Measurements from ENCODE around the gene SPOCK1. TPM values are rescaled to one million over a fixed set of nuclear protein-coding genes. Genes with fewer than 3 reads are reported as not detected.

The SPOCK1 gene
- total RNA-seq, 1 experiment from 2014 or later: 9.8 TPM

DNA sequence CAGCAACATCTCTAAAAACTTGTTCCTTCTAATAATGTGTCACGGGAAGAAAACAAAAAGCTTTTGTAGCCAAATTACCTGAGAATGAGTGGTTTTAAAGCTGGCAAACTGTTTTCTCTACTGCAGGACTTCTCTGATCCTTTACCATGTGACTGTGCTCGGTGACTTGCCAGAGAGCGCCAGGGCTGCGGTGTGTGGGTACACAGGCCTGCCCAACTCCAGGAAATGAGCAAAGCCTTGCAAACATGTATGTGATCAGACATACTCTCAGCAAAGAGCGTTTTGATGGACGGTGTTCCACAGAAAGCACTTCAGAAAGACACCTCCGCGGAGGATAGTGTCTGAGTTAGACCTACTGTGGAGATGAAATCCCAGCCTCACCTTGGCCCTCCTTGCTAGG is 157.3 kb downstream of the SPOCK1 start:
- Histone ChIP-seq H4K20me1 (ENCODE audit: low read length) (no peaks in the 10 kb centered on the region), H3K27ac (ENCODE audit: low read length) (no peak overlapping the region), H3K4me3 (ENCODE audit: low read length) (no peak overlapping the region), H3K27me3 (ENCODE audit: low read length) (no peaks in the 10 kb centered on the region), H3K9me3 (ENCODE audit: low read length) (no peaks in the 10 kb centered on the region), H3K9me2 (replicated peaks; ENCODE audit: low read length) (no peaks in the 10 kb centered on the region), H3K9ac (ENCODE audit: low read length) (no peak overlapping the region), H3K4me1 (ENCODE audit: insufficient read depth, low read length) (peaks cover 8% of the 10 kb centered on the region), H3K36me3 (ENCODE audit: low read depth, low read length) (no peaks in the 10 kb centered on the region), H3K79me2 (ENCODE audit: low read length) (no peaks in the 10 kb centered on the region), H3F3A (ENCODE audit: low read length, unreplicated experiment) (no peaks in the 10 kb centered on the region), H2AFZ (ENCODE audit: low read length) (no peak overlapping the region), H3K4me2 (ENCODE audit: low read length) (no peak overlapping the region)
- intact Hi-C loops (cut with micrococcal nuclease): no loop called here
- ChIA-PET CTCF (no interaction called here), POLR2A (ENCODE audit: unreplicated experiment) (no interaction called here)
- no peak for TF ChIP-seq EZH2 (IDR thresholded peaks at IDR 0.05; ENCODE audit: low read length, unreplicated experiment)
- TF ChIP-seq EZH2phosphoT487 (IDR thresholded peaks at IDR 0.05; ENCODE audit: borderline replicate concordance, low read length): no peak
- TF ChIP-seq, protein P1, sequence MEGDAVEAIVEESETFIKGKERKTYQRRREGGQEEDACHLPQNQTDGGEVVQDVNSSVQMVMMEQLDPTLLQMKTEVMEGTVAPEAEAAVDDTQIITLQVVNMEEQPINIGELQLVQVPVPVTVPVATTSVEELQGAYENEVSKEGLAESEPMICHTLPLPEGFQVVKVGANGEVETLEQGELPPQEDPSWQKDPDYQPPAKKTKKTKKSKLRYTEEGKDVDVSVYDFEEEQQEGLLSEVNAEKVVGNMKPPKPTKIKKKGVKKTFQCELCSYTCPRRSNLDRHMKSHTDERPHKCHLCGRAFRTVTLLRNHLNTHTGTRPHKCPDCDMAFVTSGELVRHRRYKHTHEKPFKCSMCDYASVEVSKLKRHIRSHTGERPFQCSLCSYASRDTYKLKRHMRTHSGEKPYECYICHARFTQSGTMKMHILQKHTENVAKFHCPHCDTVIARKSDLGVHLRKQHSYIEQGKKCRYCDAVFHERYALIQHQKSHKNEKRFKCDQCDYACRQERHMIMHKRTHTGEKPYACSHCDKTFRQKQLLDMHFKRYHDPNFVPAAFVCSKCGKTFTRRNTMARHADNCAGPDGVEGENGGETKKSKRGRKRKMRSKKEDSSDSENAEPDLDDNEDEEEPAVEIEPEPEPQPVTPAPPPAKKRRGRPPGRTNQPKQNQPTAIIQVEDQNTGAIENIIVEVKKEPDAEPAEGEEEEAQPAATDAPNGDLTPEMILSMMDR (conservative IDR thresholded peaks at IDR 0.05; ENCODE audit: low read depth, low read length): no peak
- BruUV-seq (replicated peaks): no TSS peak
- DNase-seq (no peak), ATAC-seq (peak; percentile 60)

DNA sequence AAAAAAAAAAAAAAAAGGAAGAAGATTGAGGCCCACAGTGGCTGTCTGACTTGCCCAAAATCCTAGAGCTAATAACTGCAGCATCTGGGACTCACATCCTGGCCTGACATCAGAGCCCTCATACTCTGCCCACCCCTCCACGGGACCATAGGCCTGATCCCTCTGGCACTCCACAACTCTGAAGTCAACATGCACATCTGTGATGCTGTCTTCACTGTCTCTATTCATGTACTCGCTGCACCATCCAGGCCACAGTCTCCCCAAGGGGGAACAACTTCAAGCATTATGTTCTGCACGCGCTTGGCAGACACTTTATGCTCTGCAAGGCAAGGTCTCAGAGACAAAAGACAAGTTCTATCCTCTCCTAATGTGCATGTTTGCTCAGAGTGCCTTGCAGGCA is 158.2 kb downstream of the SPOCK1 start:
- Histone ChIP-seq H3K36me3 (ENCODE audit: low read depth, low read length) (no peaks in the 10 kb centered on the region), H3F3A (ENCODE audit: low read length, unreplicated experiment) (no peaks in the 10 kb centered on the region), H3K4me1 (ENCODE audit: insufficient read depth, low read length) (peaks cover 8% of the 10 kb centered on the region), H3K9me2 (replicated peaks; ENCODE audit: low read length) (no peaks in the 10 kb centered on the region), H3K79me2 (ENCODE audit: low read length) (no peaks in the 10 kb centered on the region), H2AFZ (ENCODE audit: low read length) (no peak overlapping the region), H3K4me2 (ENCODE audit: low read length) (no peak overlapping the region), H3K27me3 (ENCODE audit: low read length) (no peaks in the 10 kb centered on the region), H3K27ac (ENCODE audit: low read length) (no peak overlapping the region), H3K4me3 (ENCODE audit: low read length) (no peak overlapping the region), H3K9ac (ENCODE audit: low read length) (no peak overlapping the region), H3K9me3 (ENCODE audit: low read length) (no peaks in the 10 kb centered on the region), H4K20me1 (ENCODE audit: low read length) (no peaks in the 10 kb centered on the region)
- DNase-seq (no peak), ATAC-seq (no peak)
- BruUV-seq (replicated peaks): no TSS peak
- intact Hi-C loops (cut with micrococcal nuclease): no loop called here
- TF ChIP-seq, protein P1 (conservative IDR thresholded peaks at IDR 0.05; ENCODE audit: low read depth, low read length): no peak
- TF ChIP-seq EZH2phosphoT487 (IDR thresholded peaks at IDR 0.05; ENCODE audit: borderline replicate concordance, low read length) (no peak), EZH2 (IDR thresholded peaks at IDR 0.05; ENCODE audit: low read length, unreplicated experiment) (no peak)
- CTCF ChIA-PET: no interaction called here
- POLR2A ChIA-PET (ENCODE audit: unreplicated experiment): no interaction called here

DNA sequence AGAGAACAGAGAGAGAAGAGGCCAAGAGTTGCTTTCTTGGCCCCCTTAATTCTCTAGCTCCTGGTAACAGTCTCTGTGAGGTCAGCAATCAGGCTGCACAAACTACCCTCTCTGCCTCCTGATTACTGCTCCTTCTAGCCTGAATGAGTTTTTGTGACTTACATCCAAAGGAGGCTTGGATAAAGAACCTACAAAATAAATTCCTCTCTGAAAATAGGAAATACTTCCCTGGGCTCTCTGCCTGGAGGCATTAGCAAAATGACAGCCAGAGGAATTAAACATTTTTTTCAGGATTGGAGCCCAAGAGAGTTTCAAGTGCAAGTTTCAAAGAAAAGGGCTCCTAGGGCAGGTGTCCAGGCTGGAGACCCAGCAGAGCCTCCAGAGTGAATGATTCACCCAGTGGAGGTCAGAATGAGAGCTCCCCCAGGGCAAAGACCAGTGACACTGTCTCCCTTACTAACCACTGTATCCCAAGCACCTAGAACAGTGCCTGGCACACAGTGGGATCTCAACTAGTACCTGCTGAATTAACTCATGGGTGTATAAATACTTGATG is 162.5 kb downstream of the SPOCK1 start:
- Histone ChIP-seq H3K79me2 (ENCODE audit: low read length) (no peaks in the 10 kb centered on the region), H3K27ac (ENCODE audit: low read length) (no peak overlapping the region), H3K36me3 (ENCODE audit: low read depth, low read length) (no peaks in the 10 kb centered on the region), H3K27me3 (ENCODE audit: low read length) (no peaks in the 10 kb centered on the region), H3K4me2 (ENCODE audit: low read length) (no peak overlapping the region), H3K4me3 (ENCODE audit: low read length) (no peak overlapping the region), H2AFZ (ENCODE audit: low read length) (no peak overlapping the region), H3K4me1 (ENCODE audit: insufficient read depth, low read length) (no peaks in the 10 kb centered on the region), H3K9ac (ENCODE audit: low read length) (no peak overlapping the region), H4K20me1 (ENCODE audit: low read length) (no peaks in the 10 kb centered on the region), H3F3A (ENCODE audit: low read length, unreplicated experiment) (no peaks in the 10 kb centered on the region), H3K9me3 (ENCODE audit: low read length) (no peaks in the 10 kb centered on the region), H3K9me2 (replicated peaks; ENCODE audit: low read length) (no peaks in the 10 kb centered on the region)
- DNase-seq: no peak
- CTCF ChIA-PET: no interaction called here
- ATAC-seq: no peak
- POLR2A ChIA-PET (ENCODE audit: unreplicated experiment): no interaction called here
- intact Hi-C loops (cut with micrococcal nuclease): no loop called here
- TF ChIP-seq EZH2phosphoT487 (IDR thresholded peaks at IDR 0.05; ENCODE audit: borderline replicate concordance, low read length): no peak
- TF ChIP-seq EZH2 (IDR thresholded peaks at IDR 0.05; ENCODE audit: low read length, unreplicated experiment): no peak
- TF ChIP-seq, protein P1 (conservative IDR thresholded peaks at IDR 0.05; ENCODE audit: low read depth, low read length): no peak
- no TSS peak for BruUV-seq (replicated peaks)
